Measurements from ENCODE around the gene PCNX3.

The PCNX3 gene

DNA sequence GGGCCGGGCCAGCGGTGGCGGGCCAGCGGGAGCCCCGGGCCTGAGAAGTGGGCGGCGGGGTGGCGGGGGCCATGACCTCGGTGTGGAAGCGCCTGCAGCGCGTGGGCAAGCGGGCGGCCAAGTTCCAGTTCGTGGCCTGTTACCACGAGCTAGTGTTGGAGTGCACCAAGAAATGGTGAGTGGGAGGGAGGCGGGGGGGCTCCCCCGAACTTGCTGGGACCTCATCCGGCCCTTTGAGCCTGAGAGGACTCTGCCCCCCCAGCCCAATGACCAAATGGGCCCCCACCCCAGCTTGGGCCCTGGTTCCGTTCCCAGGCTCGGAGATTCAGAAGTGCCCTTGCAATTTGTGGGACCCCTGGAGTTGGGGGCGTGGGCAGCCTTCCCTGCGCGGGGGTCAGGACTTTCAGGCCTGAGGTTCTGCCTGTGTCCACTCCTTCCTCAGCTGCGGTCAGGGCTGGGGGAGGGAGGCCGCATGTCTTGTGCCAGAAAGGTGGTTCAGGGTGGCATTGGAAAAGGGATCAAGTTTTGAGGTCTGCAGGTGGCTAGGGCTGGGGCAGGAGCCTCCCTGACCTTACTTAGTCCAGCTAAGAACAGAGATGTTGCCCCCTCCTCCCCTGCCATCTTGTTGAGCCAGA, 39.2 kb upstream of the PCNX3 start:
- no peak for TF ChIP-seq CTCF (IDR thresholded peaks at IDR 0.05; ENCODE audit: control insufficient read depth, insufficient read depth, low read depth, low read length, missing control alignments)
- H3K4me3 ChIP-seq (ENCODE audit: control insufficient read depth, low read depth, low read length): peak overlapping the region; percentile 86
- no peak for DNase-seq (ENCODE audit: low read depth)

- TF ChIP-seq CTCF (IDR thresholded peaks at IDR 0.05; ENCODE audit: control insufficient read depth, insufficient read depth, low read depth, low read length, missing control alignments): no peak
- H3K4me3 ChIP-seq (ENCODE audit: control insufficient read depth, low read depth, low read length): peak overlapping the region; percentile 86
- DNase-seq (ENCODE audit: low read depth): no peak
Measured at GRCh38 chr11:65576867-65577755, 38.5 kb upstream of the PCNX3 start.

DNA sequence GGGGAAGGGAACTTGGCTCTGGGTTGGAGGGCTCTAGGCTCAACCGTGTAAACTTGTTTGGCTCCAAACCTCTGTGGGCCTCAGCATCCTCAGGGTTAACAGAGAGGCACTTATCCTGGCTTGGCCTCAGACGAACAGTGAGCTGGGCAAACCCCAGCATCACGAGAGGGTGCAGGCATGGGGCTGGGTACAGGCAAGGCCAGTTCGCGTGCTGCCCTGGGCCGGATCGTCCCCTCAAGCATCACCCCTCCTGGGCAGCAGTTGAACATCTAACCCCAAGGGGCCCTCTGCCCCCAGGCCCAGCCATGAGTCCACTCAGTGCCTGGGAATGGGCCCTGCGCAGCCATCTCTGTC, 37.8 kb upstream of the PCNX3 start:
- no peak for TF ChIP-seq CTCF (IDR thresholded peaks at IDR 0.05; ENCODE audit: control insufficient read depth, insufficient read depth, low read depth, low read length, missing control alignments)
- no peak for DNase-seq (ENCODE audit: low read depth)
- peak overlapping the region; percentile 86 for H3K4me3 ChIP-seq (ENCODE audit: control insufficient read depth, low read depth, low read length)

DNA sequence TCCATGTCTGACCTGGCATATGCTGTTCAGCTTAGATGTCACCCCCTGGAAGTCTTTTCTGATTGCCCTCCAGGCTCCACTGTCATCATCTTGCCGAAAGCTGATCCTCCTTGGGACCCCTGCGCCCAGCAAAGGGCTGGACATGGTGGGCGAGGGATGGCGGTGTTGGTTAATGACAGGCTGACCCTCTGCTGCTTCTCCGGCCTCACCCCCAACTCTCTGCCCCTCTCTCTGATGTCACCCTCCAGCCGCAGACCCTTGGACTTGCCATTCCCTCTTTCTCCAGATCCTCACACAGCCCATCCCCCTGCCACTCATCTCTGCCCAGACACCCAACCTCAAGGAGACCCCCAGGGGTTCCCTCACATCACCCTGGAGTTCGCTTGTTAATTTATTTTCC, 37.4 kb upstream of the PCNX3 start:
- 0 out of 2 replicates have a peak overlapping the region, but pooled peaks have one; percentile 86 for H3K4me3 ChIP-seq (ENCODE audit: control insufficient read depth, low read depth, low read length)
- TF ChIP-seq CTCF (IDR thresholded peaks at IDR 0.05; ENCODE audit: control insufficient read depth, insufficient read depth, low read depth, low read length, missing control alignments): no peak
- DNase-seq (ENCODE audit: low read depth): no peak

- TF ChIP-seq CTCF (IDR thresholded peaks at IDR 0.05; ENCODE audit: control insufficient read depth, insufficient read depth, low read depth, low read length, missing control alignments): no peak
- no peak overlapping the region for H3K4me3 ChIP-seq (ENCODE audit: control insufficient read depth, low read depth, low read length)
- DNase-seq (ENCODE audit: low read depth): no peak
Measured at GRCh38 chr11:65578667-65579066, 36.9 kb upstream of the PCNX3 start.

- no peak for DNase-seq (ENCODE audit: low read depth)
- TF ChIP-seq CTCF (IDR thresholded peaks at IDR 0.05; ENCODE audit: control insufficient read depth, insufficient read depth, low read depth, low read length, missing control alignments): no peak
Measured at GRCh38 chr11:65579291-65579690, 36.3 kb upstream of the PCNX3 start.

More at GRCh38 chr11:65579291-65579690, 36.3 kb upstream of the PCNX3 start:
- H3K4me3 ChIP-seq (ENCODE audit: control insufficient read depth, low read depth, low read length): no peak overlapping the region

Measured in AG09309 (cell line).